GM23248 (cell line): Measurements from ENCODE around the gene APC2. TPM values are rescaled to one million over a fixed set of nuclear protein-coding genes. Genes with fewer than 3 reads are reported as not detected.
"Not testable (repeated sequence)": the region's sequence is repeated elsewhere in the genome, so short reads cannot be mapped to it uniquely, and the experiment has no call there.

Experiments
- DNase-seq: peaks from one replicate; pipeline ENCODE4 v3.0.0-alpha.2; 2015
- H2AFZ ChIP-seq: fragments of 200-600 bp; sonication (generic); 2 replicates; pipeline ENCODE4 v1.6.1; 2016; ENCODE audit warnings: antibody characterized with exemption
- H3F3A ChIP-seq: fragments of 200-600 bp; sonication (generic); 2 replicates; pipeline ENCODE4 v1.6.1; 2016; ENCODE audit warnings: mild to moderate bottlenecking, antibody characterized with exemption, mixed run types; ENCODE audit not compliant: insufficient read depth
- H3K27ac ChIP-seq: fragments of 200-600 bp; sonication (generic); 2 replicates; pipeline ENCODE4 v1.5.1; 2016; ENCODE audit warnings: mild to moderate bottlenecking
- H3K27me3 ChIP-seq: fragments of 200-600 bp; sonication (generic); replicated peaks from 2 replicates; pipeline ENCODE4 v1.6.1; 2016; ENCODE audit warnings: mild to moderate bottlenecking; ENCODE audit not compliant: insufficient read depth
- H3K36me3 ChIP-seq: fragments of 200-600 bp; sonication (generic); 2 replicates; pipeline ENCODE4 v1.6.1; 2016; ENCODE audit warnings: low read depth, mild to moderate bottlenecking
- H3K4me1 ChIP-seq: fragments of 200-600 bp; sonication (generic); 2 replicates; pipeline ENCODE4 v1.6.1; 2016; ENCODE audit warnings: mild to moderate bottlenecking; ENCODE audit not compliant: insufficient read depth
- H3K4me2 ChIP-seq: fragments of 200-600 bp; sonication (generic); one replicate; pipeline ENCODE4 v1.6.1; 2016; ENCODE audit warnings: mild to moderate bottlenecking; ENCODE audit not compliant: unreplicated experiment
- H3K4me3 ChIP-seq: fragments of 200-600 bp; sonication (generic); 2 replicates; pipeline ENCODE4 v1.5.1; 2016; ENCODE audit warnings: mild to moderate bottlenecking
- H3K79me2 ChIP-seq: fragments of 200-600 bp; sonication (generic); 2 replicates; pipeline ENCODE4 v1.6.1; 2016; ENCODE audit warnings: mild to moderate bottlenecking; ENCODE audit not compliant: insufficient read depth
- H3K9ac ChIP-seq: fragments of 200-600 bp; sonication (generic); 2 replicates; pipeline ENCODE4 v1.6.1; 2016; ENCODE audit warnings: mild to moderate bottlenecking
- H3K9me2 ChIP-seq: fragments of 200-600 bp; sonication (generic); 2 replicates; pipeline ENCODE4 v1.6.1; 2016; ENCODE audit warnings: mixed run types, mild to moderate bottlenecking, moderate library complexity; ENCODE audit not compliant: insufficient read depth
- H3K9me3 ChIP-seq: fragments of 200-600 bp; sonication (generic); one replicate; pipeline ENCODE4 v1.6.1; 2017; ENCODE audit warnings: low read depth
- H4K20me1 ChIP-seq: fragments of 200-600 bp; sonication (generic); 2 replicates; pipeline ENCODE4 v1.6.0; 2016; ENCODE audit not compliant: insufficient read depth
- EZH2 ChIP-seq: fragments of 200-600 bp; sonication (generic); IDR thresholded peaks from 2 replicates; pipeline ENCODE4 v1.6.1; 2018; ENCODE audit warnings: antibody characterized with exemption, mild to moderate bottlenecking; ENCODE audit not compliant: insufficient read depth, poor library complexity, severe bottlenecking
- EZH2phosphoT487 ChIP-seq: fragments of 200-600 bp; sonication (generic); IDR thresholded peaks from 2 replicates; pipeline ENCODE4 v1.6.1; 2018; ENCODE audit warnings: antibody characterized with exemption, moderate library complexity, mild to moderate bottlenecking, low read depth; ENCODE audit not compliant: insufficient read depth
- WGBS, 2 experiments: methylation state at CpG; one replicate each; pipeline ENCODE4 v1.1.6; 2015 to 2017; ENCODE audit warnings: low lambda C conversion rate in 2 of 2, low coverage in 1 of 2; ENCODE audit errors: missing lambda C conversion rate in 2 of 2; 5-methylcytosine and 5-hydroxymethylcytosine counted together
- in situ Hi-C: fragments of 300-500 bp; cut with MboI; formaldehyde crosslinking; loops from 2 replicates; pipeline ENCODE4 v1.15.0; 2020
- polyA plus RNA-seq: library from polyadenylated mRNA; unstranded; fragments of >200 nt; fragmentation: Nextera tagmentation; extraction: Ambion mirVana; gene quantifications from 2 replicates; pipeline ENCODE4 v1.2.1, GENCODE V29; 2016
- total RNA-seq: library from RNA; depleted of rRNA; stranded (reverse); fragments of >200 nt; shearing (Covaris generic); gene quantifications from 2 replicates; pipeline ENCODE4 v1.2.3, GENCODE V29; 2014

Gene APC2
- total and polyA plus RNA-seq, 2 experiments from 2014 or later = 0.10 to 0.11 TPM

DNA sequence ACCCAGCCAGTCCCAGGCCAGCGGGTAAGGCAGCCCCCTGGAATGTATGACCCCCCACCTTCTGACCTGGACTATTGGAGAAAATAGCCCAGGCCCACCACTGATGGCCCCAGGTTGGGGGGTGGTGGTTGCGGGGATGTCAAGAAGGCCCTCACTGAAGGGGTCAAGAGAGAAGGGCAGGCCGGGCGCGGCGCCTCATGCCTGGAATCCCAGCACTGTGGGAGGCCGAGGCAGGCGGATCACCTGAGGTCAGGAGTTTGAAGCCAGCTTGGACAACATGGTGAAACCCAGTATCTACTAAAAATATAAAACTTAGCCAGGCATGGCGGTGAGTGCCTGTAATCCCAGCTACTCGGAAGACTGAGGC, 64.4 kb downstream of the APC2 start:
- in situ Hi-C loops = no loop called here
- 66 to 73% methylated on average over 10 of the region's 10 CpGs for WGBS, 2 experiments
- no peak overlapping the region for H2AFZ ChIP-seq
- H3K27ac ChIP-seq = no peak overlapping the region
- H3K27me3 ChIP-seq = no peaks in the 10 kb centered on the region
- no peak for DNase-seq
- H3K36me3 ChIP-seq = no peaks in the 10 kb centered on the region
- H3K9me2 ChIP-seq = no peaks in the 10 kb centered on the region
- H3K4me2 ChIP-seq = no peak overlapping the region
- TF ChIP-seq EZH2 (no peak), EZH2phosphoT487 (no peak)
- H3K4me3 ChIP-seq = no peak overlapping the region
- no peaks in the 10 kb centered on the region for H3K9me3 ChIP-seq
- no peak overlapping the region for H3K9ac ChIP-seq
- no peaks in the 10 kb centered on the region for H3K4me1 ChIP-seq
- H3K79me2 ChIP-seq = peaks cover 7% of the 10 kb centered on the region; the same call in 1 of the 2 replicates
- H3F3A ChIP-seq = 0 out of 2 replicates have a peak, but pooled peaks cover 5% of the 10 kb centered on the region
- no peaks in the 10 kb centered on the region for H4K20me1 ChIP-seq

DNA sequence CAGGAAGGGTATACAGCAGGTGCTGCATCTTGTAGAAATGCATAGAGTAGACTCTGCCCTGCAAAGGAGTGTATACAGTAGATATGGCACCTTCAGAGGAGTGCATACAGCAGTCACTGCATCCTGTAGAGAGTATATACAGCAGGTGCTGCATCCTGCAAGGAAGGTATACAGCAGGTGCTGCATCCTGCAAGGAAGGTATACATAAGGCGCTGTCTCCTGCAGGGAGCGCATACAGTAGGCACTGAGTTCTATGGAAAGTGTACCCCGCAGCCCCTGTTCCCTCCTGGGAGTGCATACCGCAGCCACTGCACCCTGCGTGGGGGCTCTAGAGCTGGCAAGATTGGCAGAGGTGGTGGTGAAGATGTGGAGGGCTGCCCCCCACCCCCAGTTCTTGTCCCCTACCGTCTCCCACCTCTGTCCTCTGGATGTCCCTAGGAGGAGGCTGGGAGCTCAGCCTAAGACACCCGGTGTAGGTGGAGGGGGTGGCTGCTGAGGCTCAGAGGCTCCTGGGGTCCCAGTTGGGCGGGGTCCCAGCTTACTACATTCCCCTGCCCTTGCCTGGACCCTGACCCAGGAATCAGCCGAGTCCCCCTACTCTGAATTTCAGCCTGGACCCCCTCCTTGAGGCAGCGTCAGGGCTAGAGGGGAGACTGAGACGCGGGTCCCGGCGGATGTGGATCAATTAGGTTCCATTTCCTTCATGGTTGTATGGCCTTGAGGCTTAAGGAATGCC, 65.2 kb downstream of the APC2 start:
- 70 to 75% methylated on average over 12 to 14 of the region's 14 CpGs for WGBS, 2 experiments
- no peaks in the 10 kb centered on the region for H3K9me3 ChIP-seq
- H3K9me2 ChIP-seq = no peaks in the 10 kb centered on the region
- no peaks in the 10 kb centered on the region for H3K36me3 ChIP-seq
- H2AFZ ChIP-seq = no peak overlapping the region
- H3K27me3 ChIP-seq = no peaks in the 10 kb centered on the region
- no peak overlapping the region for H3K9ac ChIP-seq
- no peaks in the 10 kb centered on the region for H4K20me1 ChIP-seq
- H3F3A ChIP-seq = no peaks in the 10 kb centered on the region
- no peak overlapping the region for H3K4me3 ChIP-seq
- no peaks in the 10 kb centered on the region for H3K4me1 ChIP-seq
- no peak overlapping the region for H3K4me2 ChIP-seq
- in situ Hi-C loops = no loop called here
- H3K27ac ChIP-seq = no peak overlapping the region
- no peak for TF ChIP-seq EZH2phosphoT487
- TF ChIP-seq EZH2 = no peak
- H3K79me2 ChIP-seq = peaks cover 7% of the 10 kb centered on the region; the same call in 1 of the 2 replicates
- no peak for DNase-seq

DNA sequence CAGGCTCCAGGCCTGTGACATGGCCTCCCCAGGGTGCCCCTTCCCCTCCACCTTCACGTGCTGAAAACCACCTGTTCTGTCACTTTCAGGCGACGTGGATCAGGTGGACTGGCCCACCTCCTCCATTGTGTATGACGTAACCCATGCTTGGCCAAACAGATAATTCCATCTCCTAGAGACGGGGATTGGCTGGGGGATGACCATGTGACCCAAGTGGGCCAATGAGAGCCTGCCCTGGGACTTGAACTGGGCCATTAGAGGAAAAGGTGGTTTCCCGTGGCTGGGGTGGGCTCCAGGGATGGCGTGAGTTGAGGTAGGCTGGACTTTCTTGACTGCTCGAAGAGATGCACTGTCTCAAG, 66.5 kb downstream of the APC2 start:
- Histone ChIP-seq H3K9me3 (no peaks in the 10 kb centered on the region), H3K27ac (no peak overlapping the region), H3K4me3 (no peak overlapping the region), H2AFZ (no peak overlapping the region), H3K9me2 (no peaks in the 10 kb centered on the region), H4K20me1 (no peaks in the 10 kb centered on the region), H3K4me1 (no peaks in the 10 kb centered on the region), H3K4me2 (no peak overlapping the region), H3K27me3 (no peaks in the 10 kb centered on the region), H3K79me2 (peaks cover 7% of the 10 kb centered on the region; the same call in 1 of the 2 replicates), H3F3A (no peaks in the 10 kb centered on the region), H3K36me3 (no peaks in the 10 kb centered on the region), H3K9ac (no peak overlapping the region)
- TF ChIP-seq EZH2phosphoT487 (no peak), EZH2 (no peak)
- 68 to 71% methylated on average over 8 of the region's 8 CpGs for WGBS, 2 experiments
- in situ Hi-C loops = no loop called here
- DNase-seq = no peak

DNA sequence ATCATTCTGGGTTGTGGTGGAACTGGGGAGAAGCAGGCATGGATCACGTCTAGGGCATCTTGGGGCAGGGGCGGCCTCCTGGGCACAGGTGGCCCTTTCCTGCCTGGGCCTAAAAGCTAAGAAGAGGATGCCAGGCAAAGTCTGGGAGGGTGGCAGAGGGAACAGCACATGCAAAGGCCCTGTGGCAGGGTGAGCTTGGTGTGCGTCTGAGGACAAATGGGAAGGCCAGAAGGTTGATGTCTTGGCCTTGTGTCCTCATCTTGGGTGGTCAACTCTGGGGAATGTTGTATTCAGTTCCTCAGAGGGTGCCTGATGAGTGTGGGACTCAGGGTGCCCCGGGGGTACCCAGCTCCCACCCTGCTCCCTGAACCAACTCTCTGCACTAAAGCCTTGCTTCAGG, 68.5 kb downstream of the APC2 start:
- Histone ChIP-seq H3K4me1 (no peaks in the 10 kb centered on the region), H3K9me2 (no peaks in the 10 kb centered on the region), H2AFZ (no peak overlapping the region), H3K9me3 (no peaks in the 10 kb centered on the region), H3K4me3 (no peak overlapping the region), H3F3A (no peaks in the 10 kb centered on the region), H3K27me3 (peaks cover 3% of the 10 kb centered on the region; the same call in 1 of the 2 replicates), H3K27ac (no peak overlapping the region), H3K9ac (no peak overlapping the region), H4K20me1 (no peaks in the 10 kb centered on the region), H3K79me2 (no peaks in the 10 kb centered on the region), H3K4me2 (no peak overlapping the region), H3K36me3 (no peaks in the 10 kb centered on the region)
- no peak for TF ChIP-seq EZH2
- no peak for TF ChIP-seq EZH2phosphoT487
- no peak for DNase-seq
- WGBS, 2 experiments = 49 to 58% methylated on average over 4 of the region's 4 CpGs
- in situ Hi-C loops = no loop called here

DNA sequence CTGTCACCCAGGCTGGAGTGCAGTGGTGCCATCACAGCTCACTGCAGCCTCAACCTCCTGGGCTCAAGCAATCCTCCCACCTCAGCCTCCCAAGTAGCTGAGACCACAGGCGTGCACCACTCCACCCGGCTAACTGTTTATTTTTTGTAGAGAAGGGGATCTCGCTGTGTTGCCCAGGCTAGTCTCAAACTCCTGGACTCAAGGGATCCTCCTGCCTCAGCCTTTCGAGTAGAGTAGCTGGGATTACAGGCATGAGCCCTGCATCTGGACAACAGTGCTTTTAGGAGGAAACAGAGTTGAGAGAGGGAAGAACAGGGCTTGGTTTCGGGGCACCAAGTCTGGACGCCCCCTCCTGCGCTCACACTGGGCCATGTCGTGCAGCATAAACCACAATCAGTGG, 69.9 kb downstream of the APC2 start:
- H3K4me3 ChIP-seq, in situ Hi-C loops, H3K9me3 ChIP-seq, DNase-seq, H3K9me2 ChIP-seq, H3K27ac ChIP-seq, H3K4me2 ChIP-seq, H4K20me1 ChIP-seq, H3K4me1 ChIP-seq, H2AFZ ChIP-seq, H3K9ac ChIP-seq, H3F3A ChIP-seq, H3K79me2 ChIP-seq, H3K36me3 ChIP-seq: not testable (repeated sequence)
- 70 to 78% methylated on average over 8 of the region's 8 CpGs for WGBS, 2 experiments
- peaks cover 12% of the 10 kb centered on the region; the same call in 1 of the 2 replicates for H3K27me3 ChIP-seq
